GM11168 (cell line): ENCODE data around the gene UGT2A1.

ENCODE experiments used
- in situ Hi-C: fragments of 300-500 bp; cut with MboI; formaldehyde crosslinking; loops from one replicate; pipeline ENCODE4 v1.12.0; 2022; ENCODE audit warnings: low sequenced_read_pairs; ENCODE audit not compliant: unreplicated experiment

Gene UGT2A1

GRCh38 chr4:69594382-69594781 lies 58.7 kb downstream of the UGT2A1 start:
- in situ Hi-C loops, result no loop called here

- in situ Hi-C loops, result no loop called here
Observed at GRCh38 chr4:69591364-69591763, 61.7 kb downstream of the UGT2A1 start.

DNA sequence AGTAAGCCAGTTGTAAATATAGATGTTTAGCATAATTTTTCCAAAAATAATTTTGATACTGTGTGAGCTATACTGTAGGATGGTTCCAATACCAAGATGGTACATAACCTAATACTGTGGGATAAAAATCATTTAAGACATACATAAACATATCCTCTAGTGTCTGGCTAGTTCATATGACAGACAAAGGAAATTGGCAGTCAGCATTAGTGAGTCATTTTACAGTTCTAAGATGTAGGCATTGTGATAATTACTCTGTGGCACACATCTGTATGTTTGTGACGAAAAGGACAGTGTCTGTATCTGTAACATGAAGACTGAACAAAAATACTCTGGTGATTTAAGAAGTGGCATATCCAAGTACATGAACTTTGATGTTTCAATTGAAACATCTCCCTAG lies 63.2 kb downstream of the UGT2A1 start:
- in situ Hi-C loops, result no loop called here

GRCh38 chr4:69584135-69584534 lies 68.9 kb downstream of the UGT2A1 start:
- in situ Hi-C loops, result no loop called here

- in situ Hi-C loops, result no loop called here
Observed at GRCh38 chr4:69583543-69583942, 69.5 kb downstream of the UGT2A1 start.

GRCh38 chr4:69577245-69577644 lies 75.8 kb downstream of the UGT2A1 start:
- in situ Hi-C loops, result no loop called here

DNA sequence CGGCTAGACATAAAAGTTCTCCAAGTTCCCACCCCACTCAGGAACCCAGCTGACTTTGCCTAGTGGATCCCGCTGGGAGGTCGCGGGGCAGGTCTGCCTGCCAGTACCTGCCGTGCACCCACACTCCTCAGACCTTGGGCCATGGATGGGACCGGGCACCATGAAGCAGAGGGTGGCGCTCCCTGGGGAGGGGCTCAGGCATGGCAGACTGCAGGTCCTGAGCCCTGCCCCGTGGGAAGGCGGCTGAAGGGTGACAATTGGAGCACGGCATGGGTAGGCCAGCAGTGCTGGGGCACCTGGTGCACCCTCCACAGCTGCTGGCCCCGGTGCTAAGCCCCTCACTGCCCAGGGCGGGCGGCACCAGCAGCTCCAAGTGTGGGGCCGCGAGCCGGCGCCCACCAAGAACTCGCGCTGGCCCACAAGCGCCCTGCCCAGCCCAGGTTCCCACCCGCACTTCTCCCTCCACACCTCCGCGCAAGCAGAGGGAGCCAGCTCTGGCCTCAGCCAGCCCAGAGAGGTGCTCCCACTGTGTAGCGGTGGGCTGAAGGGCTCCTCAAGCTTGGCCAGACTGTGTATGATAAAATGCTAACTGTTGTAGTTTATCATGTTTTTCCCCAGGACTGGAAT lies 76.7 kb downstream of the UGT2A1 start:
- in situ Hi-C loops, result no loop called here

GRCh38 chr4:69568787-69569186 lies 84.3 kb downstream of the UGT2A1 start:
- in situ Hi-C loops, result no loop called here

GRCh38 chr4:69563424-69563823 lies 89.6 kb downstream of the UGT2A1 start:
- in situ Hi-C loops, result no loop called here

DNA sequence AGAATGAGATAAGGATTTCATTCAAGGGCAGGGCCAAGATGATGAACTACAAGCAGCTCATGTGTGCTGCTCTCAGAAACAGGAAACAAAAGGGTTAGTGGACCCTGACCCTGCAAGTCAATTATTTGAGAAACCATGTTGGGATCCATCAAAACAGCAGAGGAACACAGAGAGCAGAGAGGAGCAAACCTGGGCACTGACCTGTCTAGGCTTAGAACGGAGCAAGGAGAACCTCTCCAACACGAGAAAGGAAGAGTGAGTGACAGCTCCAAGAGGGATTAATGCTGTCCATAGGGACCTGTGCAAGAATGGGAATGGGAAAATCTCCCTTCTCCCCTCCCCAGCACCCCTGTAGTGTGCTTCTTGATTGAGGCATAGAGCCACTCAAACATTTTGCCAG lies 103.4 kb downstream of the UGT2A1 start:
- in situ Hi-C loops, result no loop called here

DNA sequence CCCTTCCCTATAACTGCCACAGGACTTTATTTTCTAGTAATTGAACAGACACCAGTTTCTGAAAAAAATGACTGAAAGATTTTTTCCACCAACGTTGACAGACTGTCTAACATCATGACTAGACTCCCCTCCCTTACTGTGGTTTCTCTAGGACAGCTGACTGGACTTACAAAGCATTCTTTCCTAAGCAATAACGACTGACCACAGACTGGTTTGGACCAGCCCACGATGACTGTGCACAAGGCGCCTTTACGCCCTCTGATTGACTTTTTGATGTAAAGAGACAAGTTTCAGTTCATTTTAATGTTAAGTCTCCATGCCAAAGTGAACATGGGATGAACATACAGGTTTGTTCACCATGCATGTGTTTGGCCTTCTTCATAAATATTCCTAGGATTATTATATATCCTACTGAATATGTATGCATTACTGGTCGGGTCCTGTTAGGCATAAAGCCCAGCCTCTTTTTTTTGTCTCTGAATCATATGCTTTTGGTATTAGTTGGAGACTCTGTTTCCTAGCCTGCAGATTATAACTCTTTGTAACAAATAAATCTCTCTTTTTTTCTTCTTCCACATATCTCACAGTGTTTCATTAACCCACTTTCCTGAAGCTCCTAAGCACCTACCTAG lies 106.8 kb downstream of the UGT2A1 start:
- in situ Hi-C loops, result no loop called here
